ENCODE measurements around the gene POLD2.
A peak's percentile ranks its signal among the peaks of the same experiment; 100 is the strongest.

POLD2 gene

DNA sequence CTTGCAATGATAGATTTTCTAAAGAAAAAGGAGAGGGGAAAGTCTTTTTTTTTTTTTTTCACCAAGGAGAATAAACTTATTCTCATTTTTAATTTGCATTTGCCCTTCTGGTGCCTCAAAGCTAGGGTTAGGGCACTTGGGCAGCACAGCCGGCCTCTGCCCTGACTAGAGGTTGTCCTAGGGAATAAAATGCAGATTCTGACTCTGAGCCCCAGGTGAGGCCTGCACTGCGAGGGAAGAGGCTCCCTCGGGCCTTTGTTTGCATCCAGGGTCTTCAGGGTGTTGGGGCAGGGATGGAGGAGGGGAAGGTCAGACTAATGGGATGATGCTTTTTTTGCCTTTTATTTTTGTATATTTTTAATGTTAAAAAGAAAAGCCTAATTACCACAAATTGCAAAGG lies 9.9 kb upstream of the POLD2 start:
- Histone ChIP-seq H3K36me3 (ENCODE audit: insufficient read depth, low read length) (no peaks in the 10 kb centered on the region), H2AFZ (ENCODE audit: low read length) (no peak overlapping the region), H3K79me2 (ENCODE audit: insufficient read depth, low read length) (no peaks in the 10 kb centered on the region), H3K4me2 (ENCODE audit: low read depth, low read length, poor library complexity, severe bottlenecking) (no peak overlapping the region), H3F3A (ENCODE audit: low read depth) (no peaks in the 10 kb centered on the region), H3K27me3 (ENCODE audit: insufficient read depth, low read length, poor library complexity, severe bottlenecking) (no peaks in the 10 kb centered on the region), H3K4me3 (ENCODE audit: low read length, poor library complexity, severe bottlenecking) (no peak overlapping the region), H3K4me1 (ENCODE audit: insufficient read depth, low read length, poor library complexity, severe bottlenecking) (peaks cover 12% of the 10 kb centered on the region), H3K9me3 (ENCODE audit: insufficient read depth, low read depth, low read length) (no peaks in the 10 kb centered on the region), H3K9me2 (replicated peaks; ENCODE audit: low read depth, low read length) (no peaks in the 10 kb centered on the region), H4K20me1 (ENCODE audit: insufficient read depth, low read length, poor library complexity, severe bottlenecking) (no peaks in the 10 kb centered on the region), H3K9ac (ENCODE audit: low read depth, low read length, poor library complexity, severe bottlenecking) (no peak overlapping the region)
- TF ChIP-seq EZH2phosphoT487 (IDR thresholded peaks at IDR 0.05; ENCODE audit: borderline replicate concordance) = no peak
- TF ChIP-seq, protein P1, sequence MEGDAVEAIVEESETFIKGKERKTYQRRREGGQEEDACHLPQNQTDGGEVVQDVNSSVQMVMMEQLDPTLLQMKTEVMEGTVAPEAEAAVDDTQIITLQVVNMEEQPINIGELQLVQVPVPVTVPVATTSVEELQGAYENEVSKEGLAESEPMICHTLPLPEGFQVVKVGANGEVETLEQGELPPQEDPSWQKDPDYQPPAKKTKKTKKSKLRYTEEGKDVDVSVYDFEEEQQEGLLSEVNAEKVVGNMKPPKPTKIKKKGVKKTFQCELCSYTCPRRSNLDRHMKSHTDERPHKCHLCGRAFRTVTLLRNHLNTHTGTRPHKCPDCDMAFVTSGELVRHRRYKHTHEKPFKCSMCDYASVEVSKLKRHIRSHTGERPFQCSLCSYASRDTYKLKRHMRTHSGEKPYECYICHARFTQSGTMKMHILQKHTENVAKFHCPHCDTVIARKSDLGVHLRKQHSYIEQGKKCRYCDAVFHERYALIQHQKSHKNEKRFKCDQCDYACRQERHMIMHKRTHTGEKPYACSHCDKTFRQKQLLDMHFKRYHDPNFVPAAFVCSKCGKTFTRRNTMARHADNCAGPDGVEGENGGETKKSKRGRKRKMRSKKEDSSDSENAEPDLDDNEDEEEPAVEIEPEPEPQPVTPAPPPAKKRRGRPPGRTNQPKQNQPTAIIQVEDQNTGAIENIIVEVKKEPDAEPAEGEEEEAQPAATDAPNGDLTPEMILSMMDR (conservative IDR thresholded peaks at IDR 0.05; ENCODE audit: low read length) = no peak

DNA sequence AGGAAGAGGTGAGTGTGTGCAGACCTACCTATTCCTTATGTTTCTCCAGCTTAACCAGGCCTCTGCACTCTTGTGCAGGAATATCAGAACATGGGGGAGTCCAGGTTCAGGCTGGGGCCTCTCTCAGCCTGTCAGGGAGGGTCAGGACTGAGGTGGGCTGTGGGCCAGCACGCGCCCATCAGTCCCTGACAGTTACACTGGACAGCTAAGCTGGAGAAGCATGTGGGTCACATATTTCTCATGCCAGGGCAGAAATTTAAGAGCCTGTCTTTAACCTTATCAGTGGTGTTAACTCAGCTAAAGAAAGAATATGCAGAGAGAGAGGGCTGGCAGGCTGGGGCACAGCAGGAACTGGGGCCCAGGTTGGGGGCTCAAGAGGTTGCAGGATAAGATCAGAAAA lies 8.7 kb upstream of the POLD2 start:
- Histone ChIP-seq H3K27me3 (ENCODE audit: insufficient read depth, low read length, poor library complexity, severe bottlenecking) (no peaks in the 10 kb centered on the region), H3K9ac (ENCODE audit: low read depth, low read length, poor library complexity, severe bottlenecking) (no peak overlapping the region), H3K9me2 (replicated peaks; ENCODE audit: low read depth, low read length) (no peaks in the 10 kb centered on the region), H2AFZ (ENCODE audit: low read length) (no peak overlapping the region; the same call in 1 of the 2 replicates), H3K36me3 (ENCODE audit: insufficient read depth, low read length) (no peaks in the 10 kb centered on the region), H3K4me1 (ENCODE audit: insufficient read depth, low read length, poor library complexity, severe bottlenecking) (peaks cover 16% of the 10 kb centered on the region), H4K20me1 (ENCODE audit: insufficient read depth, low read length, poor library complexity, severe bottlenecking) (no peaks in the 10 kb centered on the region), H3K79me2 (ENCODE audit: insufficient read depth, low read length) (no peaks in the 10 kb centered on the region), H3K9me3 (ENCODE audit: insufficient read depth, low read depth, low read length) (no peaks in the 10 kb centered on the region), H3F3A (ENCODE audit: low read depth) (no peaks in the 10 kb centered on the region), H3K4me2 (ENCODE audit: low read depth, low read length, poor library complexity, severe bottlenecking) (no peak overlapping the region), H3K4me3 (ENCODE audit: low read length, poor library complexity, severe bottlenecking) (no peak overlapping the region)
- no peak for TF ChIP-seq EZH2phosphoT487 (IDR thresholded peaks at IDR 0.05; ENCODE audit: borderline replicate concordance)
- TF ChIP-seq, protein P1 (conservative IDR thresholded peaks at IDR 0.05; ENCODE audit: low read length) = no peak

DNA sequence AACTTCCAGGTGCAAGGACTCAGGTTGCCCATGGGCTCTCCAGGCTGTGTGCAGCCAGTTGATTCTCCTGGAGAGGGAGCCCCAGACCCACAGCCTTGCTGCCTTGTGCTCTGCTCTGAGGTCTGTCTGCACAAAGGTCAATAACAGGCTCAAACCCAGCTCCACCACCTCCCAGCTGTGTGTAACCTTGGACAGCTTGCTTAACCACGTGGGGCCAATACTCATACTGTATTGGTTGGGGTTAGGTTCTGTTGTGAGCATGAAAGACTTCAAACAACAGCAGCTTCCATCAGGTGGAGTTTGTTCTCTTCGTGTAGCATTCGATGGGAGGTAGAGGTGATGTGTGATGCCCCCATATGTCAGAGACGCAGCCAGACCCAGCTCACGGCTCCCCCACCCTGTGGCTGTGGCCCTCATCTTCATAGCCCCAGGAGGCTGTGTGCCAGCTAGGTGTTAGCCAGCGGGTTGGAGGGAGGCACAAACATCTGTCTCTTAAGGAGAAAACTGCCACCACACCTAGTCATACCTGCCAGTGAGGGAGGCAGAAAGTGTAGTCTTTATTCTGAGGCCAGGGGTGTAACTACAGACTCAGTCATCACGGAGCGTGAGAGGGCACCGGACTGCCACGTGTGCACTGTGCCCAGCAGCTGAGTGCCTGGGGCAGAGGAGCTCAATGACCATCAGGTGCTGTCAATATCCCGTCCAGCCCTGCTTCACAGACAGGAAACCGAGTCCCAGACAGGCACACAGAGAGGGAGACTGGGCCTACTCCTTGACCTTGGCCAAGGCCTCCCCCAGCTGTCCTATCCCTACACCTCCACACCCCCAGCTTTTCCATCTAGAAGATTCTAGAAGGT lies 8.1 kb upstream of the POLD2 start:
- Histone ChIP-seq H3K79me2 (ENCODE audit: insufficient read depth, low read length) (no peaks in the 10 kb centered on the region), H3F3A (ENCODE audit: low read depth) (no peaks in the 10 kb centered on the region), H2AFZ (ENCODE audit: low read length) (peak overlapping the region; percentile 60), H4K20me1 (ENCODE audit: insufficient read depth, low read length, poor library complexity, severe bottlenecking) (no peaks in the 10 kb centered on the region), H3K9me3 (ENCODE audit: insufficient read depth, low read depth, low read length) (no peaks in the 10 kb centered on the region), H3K4me1 (ENCODE audit: insufficient read depth, low read length, poor library complexity, severe bottlenecking) (peaks cover 16% of the 10 kb centered on the region), H3K4me3 (ENCODE audit: low read length, poor library complexity, severe bottlenecking) (no peak overlapping the region), H3K36me3 (ENCODE audit: insufficient read depth, low read length) (no peaks in the 10 kb centered on the region), H3K27me3 (ENCODE audit: insufficient read depth, low read length, poor library complexity, severe bottlenecking) (no peaks in the 10 kb centered on the region), H3K9ac (ENCODE audit: low read depth, low read length, poor library complexity, severe bottlenecking) (no peak overlapping the region), H3K9me2 (replicated peaks; ENCODE audit: low read depth, low read length) (no peaks in the 10 kb centered on the region), H3K4me2 (ENCODE audit: low read depth, low read length, poor library complexity, severe bottlenecking) (no peak overlapping the region)
- TF ChIP-seq EZH2phosphoT487 (IDR thresholded peaks at IDR 0.05; ENCODE audit: borderline replicate concordance) = no peak
- TF ChIP-seq, protein P1 (conservative IDR thresholded peaks at IDR 0.05; ENCODE audit: low read length) = peak; percentile 56

All from Loucy (cell line).